Smooth muscle cell (in vitro differentiated cells): ENCODE data around the gene NTNG2. TPM values are rescaled to one million over a fixed set of nuclear protein-coding genes. Genes with fewer than 3 reads are reported as not detected.

Experiments
- DNase-seq: peaks from one replicate; lab custom pipeline; 2025; ENCODE audit not compliant: unreplicated experiment; lab: John Stamatoyannopoulos, UW
- H2AFZ ChIP-seq: fragments of 200-600 bp; sonication (generic); 2 replicates; pipeline ENCODE4 v1.6.0; 2016; ENCODE audit warnings: antibody characterized with exemption, low read depth, mild to moderate bottlenecking
- H3F3A ChIP-seq: fragments of 200-600 bp; sonication (generic); 2 replicates; pipeline ENCODE4 v1.6.0; 2017; ENCODE audit warnings: antibody characterized with exemption, low read depth
- H3K27ac ChIP-seq: fragments of 200-600 bp; sonication (generic); 2 replicates; pipeline ENCODE4 v1.5.1; 2016; ENCODE audit warnings: low read depth, mild to moderate bottlenecking
- H3K27me3 ChIP-seq: fragments of 200-600 bp; sonication (generic); 2 replicates; pipeline ENCODE4 v1.6.1; 2016; ENCODE audit warnings: low read depth, mild to moderate bottlenecking
- H3K36me3 ChIP-seq: fragments of 200-600 bp; sonication (generic); 2 replicates; pipeline ENCODE4 v1.5.1; 2016; ENCODE audit warnings: low read depth
- H3K4me1 ChIP-seq: fragments of 200-600 bp; sonication (generic); 2 replicates; pipeline ENCODE4 v1.5.1; 2016; ENCODE audit warnings: low read depth
- H3K4me2 ChIP-seq: fragments of 200-600 bp; sonication (generic); 2 replicates; pipeline ENCODE4 v1.6.0; 2016; ENCODE audit warnings: mild to moderate bottlenecking
- H3K4me3 ChIP-seq: fragments of 200-600 bp; sonication (generic); 2 replicates; pipeline ENCODE4 v1.5.1; 2016; ENCODE audit warnings: mild to moderate bottlenecking
- H3K79me2 ChIP-seq: fragments of 200-600 bp; sonication (generic); 2 replicates; pipeline ENCODE4 v1.6.0; 2016; ENCODE audit warnings: low read depth, mild to moderate bottlenecking
- H3K9ac ChIP-seq: fragments of 200-600 bp; sonication (generic); 2 replicates; pipeline ENCODE4 v1.6.0; 2016; ENCODE audit warnings: low read depth
- H3K9me3 ChIP-seq: fragments of 200-600 bp; sonication (generic); replicated peaks from 2 replicates; pipeline ENCODE4 v1.5.1; 2016; ENCODE audit warnings: low read depth
- H4K20me1 ChIP-seq: fragments of 200-600 bp; sonication (generic); 2 replicates; pipeline ENCODE4 v1.6.0; 2016; ENCODE audit warnings: low read depth
- WGBS: methylation state at CpG from one replicate; pipeline ENCODE4 v1.1.7; 2016; ENCODE audit warnings: low lambda C conversion rate; 5-methylcytosine and 5-hydroxymethylcytosine counted together
- polyA plus RNA-seq: library from polyadenylated mRNA; unstranded; fragments of >200 nt; fragmentation: Nextera tagmentation; extraction: Ambion mirVana; gene quantifications from 2 replicates; pipeline ENCODE4 v1.2.1, GENCODE V29; 2016
- total RNA-seq: library from RNA; depleted of rRNA; stranded (reverse); fragments of >200 nt; gene quantifications from 2 replicates; pipeline ENCODE4 v1.2.3, GENCODE V29; 2014
- TF ChIP-seq, protein P1 (sequence below): fragments of 200-600 bp; sonication (generic); IDR thresholded peaks from 2 replicates; pipeline ENCODE4 v1.5.1; 2017; ENCODE audit warnings: borderline replicate concordance, mild to moderate bottlenecking, antibody characterized with exemption; ENCODE audit not compliant: insufficient read depth, poor library complexity, severe bottlenecking

Gene NTNG2
- total and polyA plus RNA-seq, 2 experiments from 2014 or later = 0.36 to 1.0 TPM

DNA sequence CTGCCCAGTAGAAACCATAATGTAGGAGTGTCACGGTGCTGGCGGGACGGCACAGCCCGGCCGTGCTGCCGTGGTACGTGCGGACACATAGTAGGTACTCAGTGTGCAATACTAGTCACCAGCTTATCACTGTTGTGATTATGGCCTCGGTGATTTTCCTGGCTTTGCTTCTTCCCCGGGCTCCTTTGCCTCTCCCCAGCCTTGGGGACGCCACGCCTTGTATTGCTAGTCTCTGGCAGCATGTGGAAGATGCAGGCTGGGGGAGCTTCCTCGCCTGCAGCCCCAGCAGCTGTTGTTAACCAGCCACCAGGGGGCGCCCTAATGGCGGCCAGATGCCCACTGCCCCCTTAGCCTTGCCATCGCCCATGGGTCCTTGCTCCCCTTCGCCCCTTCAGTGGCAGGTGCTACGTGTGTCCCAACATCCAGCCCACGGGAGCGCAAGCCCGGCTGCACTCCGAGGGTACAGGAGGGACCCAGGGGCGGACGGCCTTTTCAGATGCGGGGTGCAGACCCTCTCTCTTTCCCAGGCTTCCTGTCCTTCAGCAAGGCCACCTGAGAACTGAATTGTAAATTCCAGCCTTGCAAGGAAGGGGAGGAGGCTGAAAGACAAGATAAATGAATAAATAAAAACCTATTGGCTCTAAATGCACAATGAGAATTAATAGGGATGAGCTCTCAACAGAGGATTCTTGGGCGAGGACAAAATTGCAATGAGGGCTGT, 8.0 kb downstream of the NTNG2 start:
- H3F3A ChIP-seq = no peaks in the 10 kb centered on the region
- H3K9ac ChIP-seq = no peak overlapping the region
- peaks cover 62% of the 10 kb centered on the region for H3K27me3 ChIP-seq
- no peaks in the 10 kb centered on the region for H3K36me3 ChIP-seq
- H2AFZ ChIP-seq = no peak overlapping the region
- no peak overlapping the region for H3K4me2 ChIP-seq
- no peak for DNase-seq
- H3K4me1 ChIP-seq = no peaks in the 10 kb centered on the region
- H4K20me1 ChIP-seq = peaks cover 2% of the 10 kb centered on the region
- TF ChIP-seq, protein P1, sequence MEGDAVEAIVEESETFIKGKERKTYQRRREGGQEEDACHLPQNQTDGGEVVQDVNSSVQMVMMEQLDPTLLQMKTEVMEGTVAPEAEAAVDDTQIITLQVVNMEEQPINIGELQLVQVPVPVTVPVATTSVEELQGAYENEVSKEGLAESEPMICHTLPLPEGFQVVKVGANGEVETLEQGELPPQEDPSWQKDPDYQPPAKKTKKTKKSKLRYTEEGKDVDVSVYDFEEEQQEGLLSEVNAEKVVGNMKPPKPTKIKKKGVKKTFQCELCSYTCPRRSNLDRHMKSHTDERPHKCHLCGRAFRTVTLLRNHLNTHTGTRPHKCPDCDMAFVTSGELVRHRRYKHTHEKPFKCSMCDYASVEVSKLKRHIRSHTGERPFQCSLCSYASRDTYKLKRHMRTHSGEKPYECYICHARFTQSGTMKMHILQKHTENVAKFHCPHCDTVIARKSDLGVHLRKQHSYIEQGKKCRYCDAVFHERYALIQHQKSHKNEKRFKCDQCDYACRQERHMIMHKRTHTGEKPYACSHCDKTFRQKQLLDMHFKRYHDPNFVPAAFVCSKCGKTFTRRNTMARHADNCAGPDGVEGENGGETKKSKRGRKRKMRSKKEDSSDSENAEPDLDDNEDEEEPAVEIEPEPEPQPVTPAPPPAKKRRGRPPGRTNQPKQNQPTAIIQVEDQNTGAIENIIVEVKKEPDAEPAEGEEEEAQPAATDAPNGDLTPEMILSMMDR = peak; percentile 80
- no peak overlapping the region for H3K4me3 ChIP-seq
- H3K79me2 ChIP-seq = no peaks in the 10 kb centered on the region
- H3K9me3 ChIP-seq = no peaks in the 10 kb centered on the region
- WGBS = 44% methylated on average over 26 of the region's 26 CpGs
- no peak overlapping the region for H3K27ac ChIP-seq

DNA sequence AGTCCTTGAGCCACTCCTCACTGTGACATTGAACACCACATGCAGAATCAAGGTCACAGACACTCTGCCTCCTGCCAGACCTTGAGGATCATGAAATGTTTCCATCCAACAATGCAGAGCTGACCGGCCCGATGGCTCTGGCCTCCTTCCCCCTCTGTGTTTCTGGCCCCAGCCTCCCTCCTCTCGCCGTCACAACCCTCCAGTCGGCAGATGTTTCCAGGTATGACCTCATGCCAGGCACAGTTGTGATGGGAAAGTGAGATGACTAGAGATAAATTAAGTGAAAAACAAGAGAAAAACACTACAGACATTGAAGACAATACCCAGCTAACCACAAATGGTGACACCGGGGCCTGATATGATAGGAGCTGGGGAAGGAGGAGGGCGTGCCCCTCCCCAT, 9.8 kb downstream of the NTNG2 start:
- DNase-seq = no peak
- no peak overlapping the region for H3K27ac ChIP-seq
- peaks cover 43% of the 10 kb centered on the region for H3K27me3 ChIP-seq
- H2AFZ ChIP-seq = no peak overlapping the region
- no peak overlapping the region for H3K9ac ChIP-seq
- TF ChIP-seq, protein P1 = no peak
- no peaks in the 10 kb centered on the region for H4K20me1 ChIP-seq
- 73% methylated on average over 7 of the region's 7 CpGs for WGBS
- H3F3A ChIP-seq = no peaks in the 10 kb centered on the region
- no peaks in the 10 kb centered on the region for H3K4me1 ChIP-seq
- no peaks in the 10 kb centered on the region for H3K79me2 ChIP-seq
- no peaks in the 10 kb centered on the region for H3K36me3 ChIP-seq
- no peak overlapping the region for H3K4me3 ChIP-seq
- no peaks in the 10 kb centered on the region for H3K9me3 ChIP-seq
- no peak overlapping the region for H3K4me2 ChIP-seq

DNA sequence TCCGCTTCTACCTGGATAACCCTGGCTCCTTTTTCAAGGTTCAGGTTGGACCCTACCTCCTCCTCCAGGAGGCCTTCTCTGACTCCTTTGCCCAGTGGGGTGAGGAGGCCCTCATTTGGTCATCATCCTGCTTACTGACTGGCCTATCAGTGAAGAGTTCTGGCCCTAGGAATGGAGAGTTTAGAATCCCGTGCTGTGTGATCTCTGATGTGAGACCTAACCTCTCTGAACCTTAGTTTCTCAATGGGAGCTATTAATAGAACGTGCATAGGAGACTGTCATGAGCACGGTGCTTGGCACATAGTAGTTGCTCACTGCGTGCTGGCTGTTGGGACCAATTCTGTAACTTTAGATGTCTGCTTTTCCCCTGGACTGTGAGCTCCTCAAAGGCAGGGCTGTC, 10.3 kb downstream of the NTNG2 start:
- H3K27me3 ChIP-seq = peaks cover 38% of the 10 kb centered on the region
- no peaks in the 10 kb centered on the region for H3K79me2 ChIP-seq
- no peak overlapping the region for H3K9ac ChIP-seq
- 89% methylated on average over 5 of the region's 5 CpGs for WGBS
- H3K36me3 ChIP-seq = no peaks in the 10 kb centered on the region
- no peak overlapping the region for H3K4me2 ChIP-seq
- no peaks in the 10 kb centered on the region for H3K4me1 ChIP-seq
- H3K4me3 ChIP-seq = no peak overlapping the region
- no peaks in the 10 kb centered on the region for H3K9me3 ChIP-seq
- no peak overlapping the region for H3K27ac ChIP-seq
- TF ChIP-seq, protein P1 = no peak
- H2AFZ ChIP-seq = no peak overlapping the region
- H3F3A ChIP-seq = no peaks in the 10 kb centered on the region
- no peaks in the 10 kb centered on the region for H4K20me1 ChIP-seq
- no peak for DNase-seq

DNA sequence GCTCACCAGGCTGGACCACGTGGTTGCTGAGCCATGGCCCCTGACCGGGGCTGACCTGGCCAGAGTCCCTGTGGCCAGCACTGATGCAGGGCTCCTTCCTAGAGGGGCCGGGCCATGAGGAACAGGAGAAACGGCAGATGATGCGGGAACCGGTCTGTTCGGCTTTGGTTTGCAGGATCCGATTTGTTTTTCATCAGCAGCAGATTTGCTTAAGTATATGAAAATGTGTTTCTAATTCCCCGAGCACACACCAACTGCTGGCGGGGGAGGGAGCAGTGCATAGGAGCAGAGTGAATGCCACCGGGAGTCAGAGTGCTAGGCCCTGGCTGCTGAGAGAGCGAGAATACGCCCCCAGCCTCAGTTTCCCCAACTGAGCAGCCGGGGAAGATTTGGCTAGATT, 13.6 kb downstream of the NTNG2 start:
- no peaks in the 10 kb centered on the region for H3K36me3 ChIP-seq
- TF ChIP-seq, protein P1 = no peak
- peaks cover 16% of the 10 kb centered on the region for H3K27me3 ChIP-seq
- H4K20me1 ChIP-seq = no peaks in the 10 kb centered on the region
- H3K4me2 ChIP-seq = no peak overlapping the region
- no peak overlapping the region for H3K27ac ChIP-seq
- H2AFZ ChIP-seq = no peak overlapping the region
- H3K9me3 ChIP-seq = no peaks in the 10 kb centered on the region
- H3K79me2 ChIP-seq = no peaks in the 10 kb centered on the region
- H3K9ac ChIP-seq = no peak overlapping the region
- no peaks in the 10 kb centered on the region for H3K4me1 ChIP-seq
- 82% methylated on average over 14 of the region's 14 CpGs for WGBS
- DNase-seq = no peak
- H3K4me3 ChIP-seq = no peak overlapping the region
- no peaks in the 10 kb centered on the region for H3F3A ChIP-seq
